Measurements from ENCODE around the gene ZNF688. TPM values are rescaled to one million over a fixed set of nuclear protein-coding genes. Genes with fewer than 3 reads are reported as not detected.
A peak's percentile ranks its signal among the peaks of the same experiment; 100 is the strongest.

ZNF688 gene
- total and polyA plus RNA-seq, 2 of the 8 experiments (the other 6 are each of a cell fraction or from before 2014, with no cell fraction given) = 2.7 to 3.5 TPM

GRCh38 chr16:30601966-30602365 is 30.5 kb upstream of the ZNF688 start:
- H3K18ac ChIP-seq (ENCODE audit: extremely low read depth, low read length) = no peak overlapping the region
- H3K79me1 ChIP-seq (ENCODE audit: low read depth, low read length) = no peaks in the 10 kb centered on the region; the same call in 1 of the 2 replicates
- peaks cover 2 to 26% (median 21%) of the 10 kb centered on the region in 4 experiments; a peak in 7 of 8 replicates for H3K36me3 ChIP-seq (ENCODE audit: control insufficient read depth in 2 of 4, insufficient read depth in 4 of 4, low read length in 3 of 4)
- H2BK5ac ChIP-seq (ENCODE audit: low read depth, low read length) = no peak overlapping the region
- peaks cover 0 to 2% of the 10 kb centered on the region in 2 experiments for H4K20me1 ChIP-seq (replicated peaks in 1 of 2; ENCODE audit: control insufficient read depth in 1 of 2, insufficient read depth in 2 of 2, low read length in 2 of 2)
- ChIA-PET CTCF (ENCODE audit: partially characterized antibody) (interaction anchor here (1.1 to 7.6 kb wide), 6 partner anchors 11 to 172 kb away, joined by 3 to 42 read pairs (median 6); partner anchors contain the start of gene DCTPP1), POLR2A (ENCODE audit: partially characterized antibody) (interaction anchor here (0.9 to 6.7 kb wide), 6 partner anchors 9 to 200 kb away, joined by 3 to 85 read pairs (median 6); partner anchors contain the start of genes ZNF688, ZNF689 and ZNF785)
- no peak overlapping the region for H3K4me2 ChIP-seq (ENCODE audit: insufficient read depth in 1 of 2, low read depth in 2 of 2, low read length in 2 of 2)
- no peak overlapping the region for H4K5ac ChIP-seq (ENCODE audit: insufficient read length, low read depth, low read length)
- no peak overlapping the region for H2AFZ ChIP-seq (ENCODE audit: low read length)
- FAIRE-seq (no peak), DNase-seq (ENCODE audit: low read depth in 1 of 2, low spot score in 2 of 2) (no peak)
- no peaks in the 10 kb centered on the region for H3K9me3 ChIP-seq (ENCODE audit: insufficient read depth in 2 of 2, low read depth in 1 of 2, low read length in 1 of 2)
- H2BK20ac ChIP-seq (ENCODE audit: low read length) = no peak overlapping the region
- no peak overlapping the region for H2AK5ac ChIP-seq (ENCODE audit: low read depth, low read length)
- WGBS, 2 experiments (ENCODE audit: extremely low coverage in 1 of 2, insufficient coverage in 1 of 2, insufficient read length in 1 of 2, insufficient replicate concordance in 2 of 2, low coverage in 1 of 2, low lambda C conversion rate in 2 of 2, missing lambda C conversion rate in 1 of 2) = 95% methylated on average over 4 of the region's 4 CpGs; no CpG with 5 or more reads in 1 of the 2 experiments
- no peak overlapping the region for H3K4ac ChIP-seq (replicated peaks; ENCODE audit: insufficient read length, low read depth, low read length)
- H3K4me3 ChIP-seq (ENCODE audit: extremely low read depth in 1 of 4, insufficient read depth in 2 of 4, low read depth in 3 of 4, low read length in 4 of 4) = no peak overlapping the region
- H3K4me1 ChIP-seq (replicated peaks in 1 of 4; ENCODE audit: control insufficient read depth in 3 of 4, insufficient read depth in 4 of 4, low read length in 3 of 4) = no peaks in the 10 kb centered on the region
- no peak overlapping the region for H4K8ac ChIP-seq (ENCODE audit: extremely low read depth, insufficient read depth, low read length)
- no peaks in the 10 kb centered on the region for H3K79me2 ChIP-seq (ENCODE audit: control insufficient read depth in 1 of 2, insufficient read depth in 2 of 2, low read length in 2 of 2)
- H2BK120ac ChIP-seq (replicated peaks; ENCODE audit: low read depth, low read length) = no peak overlapping the region
- no peaks in the 10 kb centered on the region for H3K23me2 ChIP-seq (ENCODE audit: low read depth, low read length)
- no peak overlapping the region for H4K91ac ChIP-seq (replicated peaks; ENCODE audit: insufficient read length, low read length)
- no peak overlapping the region for H3K14ac ChIP-seq (ENCODE audit: insufficient read length)
- no peak overlapping the region for H2BK15ac ChIP-seq (ENCODE audit: low read length)
- no peak overlapping the region for H3K27ac ChIP-seq (ENCODE audit: low read depth, low read length)
- H3K27me3 ChIP-seq (replicated peaks in 1 of 4; ENCODE audit: control insufficient read depth in 3 of 4, extremely low read depth in 1 of 4, insufficient read depth in 3 of 4, low read length in 3 of 4) = no peaks in the 10 kb centered on the region
- H3K9ac ChIP-seq (replicated peaks in 1 of 4; ENCODE audit: extremely low read depth in 1 of 4, low read depth in 3 of 4, low read length in 3 of 4) = no peak overlapping the region
- no peak overlapping the region for H3K56ac ChIP-seq (replicated peaks; ENCODE audit: insufficient read length, low read depth, low read length)
- TF ChIP-seq POLR2A (IDR thresholded peaks at IDR 0.05; ENCODE audit: control extremely low read depth in 1 of 2, low read depth in 2 of 2, low read length in 2 of 2) = 0 out of 3 replicates have a peak, but pooled peaks of 1 of the 2 experiments have one; percentile 20
- no peak for TF ChIP-seq SUZ12 (IDR thresholded peaks at IDR 0.05; ENCODE audit: low read length)
- TF ChIP-seq MAX (IDR thresholded peaks at IDR 0.05) = no peak
- H2BK12ac ChIP-seq (ENCODE audit: low read depth, low read length) = no peak overlapping the region
- H3K23ac ChIP-seq (ENCODE audit: insufficient read length) = no peak overlapping the region

All from H1 (cell line).